GM20000 (cell line): ENCODE results near the gene C2orf42.
"Not testable (repeated sequence)": the region's sequence is repeated elsewhere in the genome, so short reads cannot be mapped to it uniquely, and the experiment has no call there.

Experiments used
- DNase-seq: peaks from one replicate; pipeline ENCODE4 v3.0.0; 2012; ENCODE audit warnings: low spot score
- TF ChIP-seq, protein P1 (sequence below): IDR thresholded peaks from 2 replicates; pipeline ENCODE4 v1.5.1; 2012; ENCODE audit warnings: mild to moderate bottlenecking, control low read depth; ENCODE audit errors: extremely low read depth, missing control alignments

C2orf42 gene

DNA sequence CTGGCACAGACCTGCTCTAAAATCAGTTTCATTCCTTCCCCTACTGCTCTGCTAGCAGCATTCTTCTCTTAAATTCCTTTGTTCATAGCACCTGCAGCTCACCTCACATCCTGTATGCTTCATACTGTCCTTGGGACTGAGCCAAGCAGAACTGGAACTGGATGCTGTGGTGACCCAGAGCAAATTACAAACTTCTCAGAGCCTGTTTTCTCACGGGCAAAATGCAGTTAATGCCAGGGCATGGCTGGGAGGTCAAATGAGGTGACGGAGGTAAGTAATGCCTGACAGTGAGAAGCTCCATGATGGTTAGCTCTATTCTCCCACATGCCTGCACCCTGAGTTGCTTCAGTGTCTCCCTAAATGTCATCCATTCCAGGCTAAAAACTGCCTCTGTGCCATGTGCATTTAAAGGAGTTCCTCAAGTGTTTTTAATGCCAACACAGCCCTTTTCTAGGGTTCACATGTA, 29.7 kb downstream of the C2orf42 start:
- DNase-seq: no peak
- TF ChIP-seq, protein P1, sequence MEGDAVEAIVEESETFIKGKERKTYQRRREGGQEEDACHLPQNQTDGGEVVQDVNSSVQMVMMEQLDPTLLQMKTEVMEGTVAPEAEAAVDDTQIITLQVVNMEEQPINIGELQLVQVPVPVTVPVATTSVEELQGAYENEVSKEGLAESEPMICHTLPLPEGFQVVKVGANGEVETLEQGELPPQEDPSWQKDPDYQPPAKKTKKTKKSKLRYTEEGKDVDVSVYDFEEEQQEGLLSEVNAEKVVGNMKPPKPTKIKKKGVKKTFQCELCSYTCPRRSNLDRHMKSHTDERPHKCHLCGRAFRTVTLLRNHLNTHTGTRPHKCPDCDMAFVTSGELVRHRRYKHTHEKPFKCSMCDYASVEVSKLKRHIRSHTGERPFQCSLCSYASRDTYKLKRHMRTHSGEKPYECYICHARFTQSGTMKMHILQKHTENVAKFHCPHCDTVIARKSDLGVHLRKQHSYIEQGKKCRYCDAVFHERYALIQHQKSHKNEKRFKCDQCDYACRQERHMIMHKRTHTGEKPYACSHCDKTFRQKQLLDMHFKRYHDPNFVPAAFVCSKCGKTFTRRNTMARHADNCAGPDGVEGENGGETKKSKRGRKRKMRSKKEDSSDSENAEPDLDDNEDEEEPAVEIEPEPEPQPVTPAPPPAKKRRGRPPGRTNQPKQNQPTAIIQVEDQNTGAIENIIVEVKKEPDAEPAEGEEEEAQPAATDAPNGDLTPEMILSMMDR: no peak

DNA sequence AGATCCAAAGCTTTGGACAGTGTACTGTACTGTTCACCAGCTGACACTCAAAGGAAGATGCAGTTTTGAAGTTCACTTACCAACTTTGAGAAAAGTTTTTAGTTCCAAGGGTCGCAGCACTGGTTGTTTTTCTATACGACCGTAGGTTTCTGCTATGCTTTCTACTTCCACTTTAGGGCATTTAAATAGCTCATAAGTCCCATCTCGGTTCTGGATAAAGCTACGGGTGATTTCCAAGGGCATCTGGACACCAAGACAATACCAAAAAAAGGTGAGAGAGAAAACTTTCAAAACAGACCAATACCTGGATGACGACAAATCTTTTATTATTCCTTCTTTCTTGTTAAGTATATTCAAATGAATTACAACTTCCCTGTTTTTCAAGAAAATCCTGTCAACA, 30.3 kb downstream of the C2orf42 start:
- TF ChIP-seq, protein P1: no peak
- no peak for DNase-seq

DNA sequence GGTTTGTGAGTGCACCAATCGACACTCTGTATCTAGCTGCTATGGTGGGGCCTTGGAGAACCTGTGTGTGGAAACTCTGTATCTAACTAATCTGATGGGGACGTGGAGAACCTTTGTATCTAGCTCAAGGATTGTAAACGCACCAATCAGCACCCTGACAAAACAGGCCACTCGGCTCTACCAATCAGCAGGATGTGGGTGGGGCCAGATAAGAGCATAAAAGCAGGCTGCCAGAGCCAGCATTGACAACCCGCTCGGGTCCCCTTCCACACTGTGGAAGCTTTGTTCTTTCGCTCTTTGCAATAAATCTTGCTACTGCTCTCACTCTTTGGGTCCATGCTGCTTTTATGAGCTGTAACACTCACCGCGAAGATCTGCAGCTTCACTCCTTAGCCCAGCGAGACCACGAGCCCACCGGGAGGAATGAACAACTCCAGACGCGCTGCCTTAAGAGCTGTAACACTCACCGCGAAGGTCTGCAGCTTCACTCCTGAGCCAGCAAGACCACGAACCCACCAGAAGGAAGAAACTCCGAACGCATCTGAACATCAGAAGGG, 41.6 kb downstream of the C2orf42 start:
- not testable (repeated sequence) for DNase-seq

DNA sequence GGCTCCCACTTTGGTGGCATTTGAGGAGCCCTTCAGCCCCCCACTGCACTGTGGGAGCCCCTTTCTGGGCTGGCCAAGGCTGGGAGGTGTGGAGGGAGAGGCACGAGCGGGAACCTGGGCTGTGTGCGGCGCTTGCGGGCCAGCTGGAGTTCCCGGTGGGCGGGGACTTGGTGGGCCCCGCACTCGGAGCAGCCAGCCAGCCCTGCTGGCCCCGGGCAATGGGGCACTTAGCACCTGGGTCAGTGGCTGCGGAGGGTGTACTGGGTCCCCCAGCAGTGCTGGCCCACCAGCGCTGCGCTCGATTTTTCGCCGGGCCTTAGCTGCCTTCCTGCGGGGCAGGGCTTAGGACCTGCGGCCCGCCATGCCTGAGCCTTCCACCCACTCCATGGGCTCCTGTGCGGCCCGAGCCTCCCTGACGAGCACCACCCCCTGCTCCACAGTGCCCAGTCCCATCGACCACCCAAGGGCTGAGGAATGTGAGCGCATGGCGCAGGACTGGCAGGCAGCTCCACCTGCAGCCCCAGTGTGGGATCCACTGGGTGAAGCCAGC, 42.5 kb downstream of the C2orf42 start:
- not testable (repeated sequence) for DNase-seq

DNA sequence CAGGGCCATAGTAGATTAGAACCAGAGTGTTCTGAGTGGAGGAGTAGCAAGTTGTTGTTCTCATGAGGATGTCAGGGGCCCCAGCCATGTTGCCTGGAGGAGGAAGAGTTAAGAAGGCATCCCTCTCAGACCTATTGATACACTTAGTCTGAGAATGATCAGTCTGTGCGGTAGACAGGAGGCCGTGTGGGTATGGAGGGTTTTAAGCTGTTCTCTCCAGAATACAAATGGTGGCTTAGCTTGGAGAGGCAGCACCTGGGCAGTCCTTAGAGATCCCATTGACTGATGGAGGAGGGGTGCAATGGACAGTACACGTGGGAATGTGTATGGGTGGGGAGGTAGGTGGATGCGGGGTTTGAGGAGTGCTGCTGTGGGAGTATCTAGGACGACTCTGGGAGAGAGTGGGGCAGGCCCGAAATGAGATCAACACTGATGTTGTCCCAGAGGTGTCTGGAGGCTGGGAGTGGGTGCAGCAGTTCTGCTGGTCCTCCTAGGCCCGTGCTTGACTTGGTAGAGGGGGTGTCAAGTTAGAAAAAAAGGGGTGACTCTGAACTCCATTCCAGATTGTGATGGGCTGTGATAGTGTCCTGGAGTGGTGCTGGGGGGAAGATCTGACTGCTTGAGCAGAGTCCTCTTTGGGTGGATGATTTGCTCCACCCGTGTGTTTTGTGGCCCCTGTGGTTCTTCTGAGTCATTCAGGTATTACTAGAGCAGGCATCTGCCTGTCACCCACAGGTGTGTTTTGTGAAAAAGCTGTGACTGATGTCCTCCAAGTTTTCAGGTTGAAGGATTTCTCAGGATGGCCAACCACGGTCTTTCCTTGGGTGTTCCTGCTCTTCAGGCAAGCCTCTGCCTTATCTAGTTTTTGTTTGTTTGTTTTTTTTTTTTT, 44.7 kb downstream of the C2orf42 start:
- TF ChIP-seq, protein P1: no peak
- peak; percentile 56 for DNase-seq

DNA sequence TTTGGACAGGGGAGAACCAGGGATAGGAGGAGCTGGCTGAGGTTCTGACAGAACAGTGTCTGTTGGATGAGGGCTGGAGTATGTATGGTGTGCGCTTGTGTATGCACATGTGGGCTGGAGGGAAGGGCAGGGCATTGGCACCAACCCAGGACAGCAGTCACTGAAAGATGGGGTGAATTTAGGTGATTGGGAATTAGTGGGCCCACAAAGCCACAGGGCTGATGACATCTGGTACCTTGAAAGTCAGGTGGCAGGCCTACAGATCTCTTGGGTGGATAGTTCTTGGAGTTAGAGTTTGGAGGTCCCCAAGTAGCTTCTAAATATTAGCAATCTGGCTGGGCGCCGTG, 45.7 kb downstream of the C2orf42 start:
- TF ChIP-seq, protein P1: no peak
- no peak for DNase-seq

DNA sequence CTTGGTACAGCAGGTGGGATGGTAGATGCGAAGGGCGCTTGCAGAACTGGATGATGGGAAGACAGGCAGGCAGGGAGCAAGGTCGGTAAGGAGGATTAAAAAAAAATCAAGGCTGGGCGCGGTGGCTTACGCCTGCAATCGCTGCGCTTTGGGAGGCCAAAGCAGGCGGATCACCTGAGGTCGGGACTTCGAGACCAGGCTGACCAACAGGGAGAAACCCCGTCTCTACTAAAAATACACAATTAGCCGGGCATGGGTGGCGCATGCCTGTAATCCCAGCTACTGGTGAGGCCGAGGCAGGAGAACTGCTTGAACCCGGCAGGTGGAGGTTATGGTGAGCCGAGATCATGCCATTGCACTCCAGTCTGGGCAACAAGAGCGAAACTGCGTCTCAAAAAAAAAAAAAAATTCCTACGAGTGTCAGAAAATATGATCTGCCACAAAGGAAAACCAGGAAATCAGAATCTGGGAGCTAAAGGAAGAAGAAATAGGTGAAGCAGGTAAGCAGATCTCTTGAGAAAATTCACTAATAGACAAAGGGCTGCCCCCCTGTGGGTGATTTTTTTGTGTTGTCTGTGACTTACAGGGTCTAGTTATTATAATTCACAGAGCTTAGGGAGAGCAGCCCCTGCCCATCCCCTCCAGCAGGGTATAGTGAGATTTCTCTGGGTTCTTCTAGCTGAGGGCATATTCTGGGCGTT, 46.2 kb downstream of the C2orf42 start:
- DNase-seq: peak; percentile 18
- TF ChIP-seq, protein P1: no peak

DNA sequence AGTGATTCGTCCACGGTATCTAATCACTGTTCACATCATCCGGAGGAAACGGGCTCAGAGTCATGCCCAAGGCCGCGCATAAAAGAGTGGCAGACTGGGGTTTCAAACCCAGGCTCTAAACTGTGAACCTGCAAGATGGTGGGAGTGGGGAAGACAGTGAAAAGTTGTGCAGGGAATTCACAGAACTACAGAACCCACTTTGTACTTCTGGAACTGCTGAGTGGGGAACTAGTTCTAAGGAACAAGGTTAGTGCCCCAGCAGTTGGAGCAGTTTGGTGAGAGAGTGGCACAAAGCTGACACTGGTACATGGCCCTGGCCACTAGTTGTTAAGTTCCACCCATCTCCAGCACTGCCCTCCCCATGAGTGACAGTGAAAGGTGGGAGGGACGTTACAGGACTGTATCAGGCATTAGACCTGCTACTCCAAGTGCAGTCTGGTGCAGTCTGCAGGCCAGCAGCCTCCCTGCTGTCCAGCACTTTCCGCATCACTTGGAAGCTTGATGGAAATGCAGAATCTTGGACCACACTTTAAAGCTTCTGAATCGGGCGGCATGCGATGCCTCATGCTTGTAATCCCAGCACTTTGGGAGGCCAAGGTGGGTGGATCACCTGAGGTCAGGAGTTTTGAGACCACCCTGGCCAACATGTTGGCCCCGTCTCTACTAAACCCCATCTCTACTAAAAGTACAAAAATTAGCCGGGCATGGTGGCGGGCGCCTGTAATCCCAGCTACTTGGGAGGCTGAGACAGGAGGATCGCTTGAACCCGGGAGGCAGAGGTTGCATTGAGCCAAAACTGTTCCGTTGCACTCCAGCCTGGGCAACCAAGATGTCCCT, 47.3 kb downstream of the C2orf42 start:
- TF ChIP-seq, protein P1: no peak
- peak; percentile 65 for DNase-seq
